HG02840 (cell line): ENCODE data around the gene HOXD9.

Experiments
- ATAC-seq: cut with Tn5 transposase; IDR thresholded peaks from one replicate; pipeline ENCODE4 v1.9.1; 2021; ENCODE audit warnings: mild to moderate bottlenecking, moderate library complexity, moderate number of reproducible peaks; ENCODE audit not compliant: unreplicated experiment, low FRiP score

HOXD9 gene

GRCh38 chr2:176097820-176098365 is 24.6 kb upstream of the HOXD9 start:
- ATAC-seq, result no peak

GRCh38 chr2:176098366-176099158 is 24.0 kb upstream of the HOXD9 start:
- ATAC-seq, result no peak

- no peak for ATAC-seq
These were observed 23.3 kb upstream of the HOXD9 start for GRCh38 chr2:176099159-176099727.

DNA sequence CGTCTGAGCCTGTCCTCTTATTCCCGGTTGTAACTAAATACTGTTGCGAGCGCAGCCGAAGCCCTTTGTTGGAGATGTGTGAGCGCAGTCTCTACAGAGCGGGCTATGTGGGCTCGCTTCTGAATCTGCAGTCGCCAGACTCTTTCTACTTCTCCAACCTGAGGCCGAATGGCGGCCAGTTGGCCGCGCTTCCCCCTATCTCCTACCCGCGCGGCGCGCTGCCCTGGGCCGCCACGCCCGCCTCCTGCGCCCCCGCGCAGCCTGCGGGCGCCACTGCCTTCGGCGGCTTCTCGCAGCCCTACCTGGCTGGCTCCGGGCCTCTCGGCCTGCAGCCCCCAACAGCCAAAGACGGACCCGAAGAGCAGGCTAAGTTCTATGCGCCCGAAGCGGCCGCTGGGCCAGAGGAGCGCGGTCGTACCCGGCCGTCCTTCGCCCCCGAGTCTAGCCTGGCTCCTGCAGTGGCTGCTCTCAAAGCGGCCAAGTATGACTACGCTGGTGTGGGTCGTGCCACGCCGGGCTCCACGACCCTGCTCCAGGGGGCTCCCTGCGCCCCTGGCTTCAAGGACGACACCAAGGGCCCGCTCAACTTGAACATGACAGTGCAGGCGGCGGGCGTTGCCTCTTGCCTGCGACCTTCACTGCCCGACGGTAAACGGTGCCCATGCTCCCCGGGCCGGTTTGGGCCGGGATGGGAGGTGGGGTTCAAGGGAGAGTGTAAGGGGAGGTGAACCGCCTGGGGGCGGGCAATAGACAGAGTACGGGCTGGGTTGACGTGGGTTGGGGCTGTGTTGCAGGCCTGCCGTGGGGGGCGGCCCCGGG is 22.6 kb upstream of the HOXD9 start, which contains the start of gene HOXD12:
Gene HOXD12, plus strand, starts transcription at position 68 of the 819 bp plus-strand sequence. Its CDS starts 7 bp downstream, at position 75.
- ATAC-seq, result no peak

DNA sequence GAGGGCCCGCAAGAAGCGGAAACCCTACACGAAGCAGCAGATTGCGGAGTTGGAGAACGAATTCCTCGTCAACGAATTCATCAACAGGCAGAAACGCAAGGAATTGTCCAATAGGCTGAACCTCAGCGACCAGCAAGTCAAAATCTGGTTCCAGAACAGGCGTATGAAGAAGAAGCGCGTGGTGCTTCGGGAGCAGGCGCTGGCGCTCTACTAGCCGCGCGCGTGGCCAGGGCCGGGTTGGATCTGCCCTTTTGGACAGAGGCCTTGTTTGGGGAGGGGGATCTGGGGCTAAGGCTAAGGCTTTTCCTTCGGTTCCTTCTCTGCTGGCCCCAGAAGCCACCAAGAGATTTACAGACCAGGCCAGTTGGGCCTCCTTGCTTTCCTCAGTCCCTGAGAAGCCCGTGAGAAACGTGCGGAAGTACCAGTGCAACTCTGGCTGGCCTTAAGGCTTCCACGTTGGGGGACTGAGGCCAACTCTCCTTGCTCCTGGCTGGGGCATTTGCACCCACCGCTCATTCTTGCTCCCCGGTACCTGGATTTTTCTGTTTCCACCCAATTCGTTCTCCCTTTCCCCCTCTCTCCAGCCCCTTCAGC is 21.9 kb upstream of the HOXD9 start:
- no peak for ATAC-seq

- no peak for ATAC-seq
These were observed 21.2 kb upstream of the HOXD9 start for GRCh38 chr2:176101216-176101830.

DNA sequence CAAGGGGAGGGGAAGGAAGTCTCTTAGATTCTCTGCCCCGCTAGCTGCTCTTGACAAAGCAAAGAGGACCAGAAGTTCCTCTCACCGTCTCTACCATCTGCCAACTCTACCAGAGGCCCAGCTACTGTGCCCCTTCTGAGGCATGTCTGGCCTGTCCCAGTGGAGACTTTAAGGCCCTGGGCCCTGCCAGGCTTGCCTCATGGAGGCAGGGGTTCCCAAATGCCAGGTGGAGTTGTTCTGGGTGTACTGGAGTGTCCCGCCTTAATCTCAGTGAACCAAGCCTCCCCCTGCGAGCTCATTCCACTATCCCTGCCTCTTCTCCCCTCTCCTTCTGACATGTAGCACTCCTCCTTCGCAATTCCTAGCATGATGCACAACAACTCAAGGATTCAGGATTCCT is 20.7 kb upstream of the HOXD9 start:
- no peak for ATAC-seq

DNA sequence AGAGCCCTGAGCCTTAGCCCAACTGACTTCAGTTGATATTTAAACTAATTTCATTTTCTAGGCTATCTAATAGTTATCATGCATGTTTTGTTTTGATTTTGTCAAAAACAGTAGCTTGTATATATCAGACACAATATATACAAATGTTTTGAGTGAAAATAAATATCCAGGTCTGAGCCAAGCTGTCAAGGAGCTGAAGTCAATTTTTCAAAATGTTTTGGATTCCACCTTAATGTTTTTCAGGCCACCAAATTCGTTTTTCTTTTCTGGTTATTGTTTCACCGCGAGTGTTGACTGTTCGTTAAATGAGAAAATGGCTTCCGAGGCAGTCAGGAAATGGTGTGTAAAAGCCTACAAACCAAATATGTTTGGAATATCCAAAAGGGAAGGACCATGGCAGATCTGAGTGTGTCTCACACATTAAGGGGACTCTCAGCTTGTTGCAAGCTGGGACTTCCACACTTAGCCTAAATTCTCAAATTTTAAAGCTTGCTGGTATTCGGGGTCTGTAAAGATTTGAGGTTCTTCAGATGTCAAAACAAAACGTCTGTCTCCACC is 20.1 kb upstream of the HOXD9 start:
- ATAC-seq, result no peak

DNA sequence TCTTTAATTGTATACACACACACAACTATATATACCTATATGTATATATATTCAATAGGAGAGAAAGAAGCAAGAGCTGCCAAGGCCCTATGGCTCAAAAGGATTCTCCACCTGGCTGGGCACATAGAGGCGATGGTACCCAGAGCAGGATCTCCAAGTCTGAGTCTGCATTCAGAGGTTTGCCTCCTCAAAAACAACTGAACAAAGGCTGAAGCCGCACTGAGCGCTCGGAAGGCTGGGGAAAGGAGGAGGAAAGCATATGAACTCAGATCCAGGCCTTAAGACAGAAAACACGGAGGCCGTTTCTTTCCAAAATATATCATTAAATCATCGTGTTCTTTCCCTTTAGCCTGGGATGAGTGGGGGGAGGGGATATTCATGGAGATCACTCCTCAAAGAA is 19.3 kb upstream of the HOXD9 start:
- no peak for ATAC-seq

- ATAC-seq, result no peak
These were observed 18.7 kb upstream of the HOXD9 start for GRCh38 chr2:176103742-176104315.

GRCh38 chr2:176104316-176105077 is 18.0 kb upstream of the HOXD9 start:
- no peak for ATAC-seq

GRCh38 chr2:176105078-176105729 is 17.3 kb upstream of the HOXD9 start:
- no peak for ATAC-seq

DNA sequence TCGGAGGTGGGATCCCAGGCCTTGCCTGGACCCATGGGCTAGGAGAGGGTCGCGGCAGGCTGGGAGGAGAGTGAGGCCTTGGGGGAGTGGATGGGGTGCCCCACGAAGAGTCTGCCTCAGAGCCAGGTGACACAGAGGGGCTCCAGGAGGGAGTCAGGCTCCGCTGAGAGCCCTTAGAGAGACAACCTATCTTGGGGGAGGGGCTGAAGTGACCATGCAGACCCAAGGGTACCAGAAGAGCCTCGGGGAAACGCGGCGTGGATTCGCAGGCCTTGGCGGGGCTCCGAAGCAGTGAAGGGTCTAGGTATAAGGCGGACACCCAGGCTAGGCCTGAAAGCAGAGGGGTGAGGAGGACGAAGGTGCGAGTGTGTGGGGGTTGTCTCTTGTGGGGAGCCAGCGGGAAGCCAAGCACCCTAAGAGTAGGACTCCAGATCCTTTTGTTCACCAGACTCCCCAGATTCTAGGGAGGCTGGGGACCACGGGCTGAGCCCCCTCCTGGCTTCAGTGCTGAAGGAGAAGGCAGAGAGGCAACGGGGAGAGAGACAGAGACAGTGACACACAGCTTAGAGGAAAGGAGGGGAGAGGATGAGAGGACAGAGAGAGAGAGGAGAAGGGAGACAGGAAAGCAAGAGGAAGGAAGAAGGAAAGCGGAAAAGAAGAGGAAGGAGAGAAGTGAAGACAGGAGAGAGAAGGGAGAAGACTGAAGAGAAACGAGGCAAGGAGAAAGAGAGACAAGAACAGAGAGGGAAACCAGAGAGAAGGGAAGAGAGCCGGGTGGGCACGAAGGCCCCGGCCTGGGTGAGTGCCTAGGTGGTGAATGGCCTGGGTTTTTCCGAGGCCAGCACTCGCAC is 16.6 kb upstream of the HOXD9 start:
- no peak for ATAC-seq

- ATAC-seq, result no peak
These were observed 15.7 kb upstream of the HOXD9 start, which contains the start of gene HOXD11 for GRCh38 chr2:176106581-176107539. Gene HOXD11 (plus strand): TSS chr2:176107280. CDS start chr2:176107356, 76 bp downstream.

- ATAC-seq, result no peak
These were observed 14.8 kb upstream of the HOXD9 start for GRCh38 chr2:176107731-176108181.
